HepG2 (cell line): ENCODE results near the gene NOTO. TPM values are rescaled to one million over a fixed set of nuclear protein-coding genes. Genes with fewer than 3 reads are reported as not detected.

Source experiments
- CEBPB ChIP-seq: IDR thresholded peaks from 2 replicates; pipeline ENCODE4 v1.6.1; 2011; ENCODE audit warnings: low read depth, low read length, improper control_type of control experiment, borderline replicate concordance
- CREM ChIP-seq, 2 experiments: sonication (generic) in 1 of 2; formaldehyde crosslinking in 1 of 2; IDR thresholded peaks; 2 replicates each; pipeline versions ENCODE4 v1.4.0 to v1.6.1; 2016 to 2020; ENCODE audit warnings: antibody characterized with exemption in 1 of 2, mild to moderate bottlenecking in 1 of 2, missing genetic modification reagents in 1 of 2
- DMAP1 ChIP-seq: IDR thresholded peaks from 2 replicates; pipeline ENCODE4 v1.6.1; 2016
- JDP2 ChIP-seq: sonication (generic); formaldehyde crosslinking; IDR thresholded peaks from 2 replicates; pipeline ENCODE4 v1.8.1; 2022; ENCODE audit warnings: missing genetic modification reagents, borderline replicate concordance
- KDM1A ChIP-seq: IDR thresholded peaks from 2 replicates; pipeline ENCODE4 v1.6.1; 2016; ENCODE audit warnings: missing compliant biosample characterization
- NFRKB ChIP-seq: fragments of 450-650 bp; IDR thresholded peaks from 2 replicates; pipeline ENCODE4 v1.6.1; 2017
- RXRA ChIP-seq: sonication (generic); formaldehyde crosslinking; IDR thresholded peaks from 2 replicates; pipeline ENCODE4 v1.5.1; 2020; ENCODE audit warnings: missing genetic modification reagents
- SATB2 ChIP-seq: sonication (generic); formaldehyde crosslinking; IDR thresholded peaks from 2 replicates; pipeline ENCODE4 v1.5.0; 2020; ENCODE audit warnings: missing genetic modification reagents
- SMC3 ChIP-seq: IDR thresholded peaks from 2 replicates; pipeline ENCODE4 v1.6.1; 2011; ENCODE audit warnings: low read length, improper control_type of control experiment
- ZC3H13 ChIP-seq: sonication (generic); formaldehyde crosslinking; IDR thresholded peaks from 2 replicates; pipeline ENCODE4 v1.8.1; 2023; ENCODE audit warnings: mild to moderate bottlenecking, missing genetic modification reagents, moderate library complexity
- ZNF558 ChIP-seq: sonication (generic); formaldehyde crosslinking; IDR thresholded peaks from 2 replicates; pipeline ENCODE4 v1.9.0; 2022; ENCODE audit warnings: mild to moderate bottlenecking, missing genetic modification reagents, borderline replicate concordance
- ZNF713 ChIP-seq: sonication (generic); formaldehyde crosslinking; IDR thresholded peaks from 2 replicates; pipeline ENCODE4 v1.4.0; 2020; ENCODE audit warnings: mild to moderate bottlenecking, missing genetic modification reagents
- polyA plus RNA-seq, 8 experiments: library from polyadenylated mRNA; depleted of rRNA in 3 of 8; stranded (reverse) in 7 of 8; unstranded in 1 of 8; fragments of >200 nt; fragmentation: Illumina TruSeq in 4 of 8; extraction: Trizol in 4 of 8; gene quantifications; 2 replicates each; pipeline versions ENCODE4 v1.2.1 to v1.2.3, GENCODE V29; 2011 to 2016; ENCODE audit warnings: low read depth in 4 of 8, missing spikeins in 1 of 8, mixed read lengths in 1 of 8; ENCODE audit not compliant: insufficient read depth in 1 of 8
- total RNA-seq, 5 experiments: library from RNA; depleted of rRNA; stranded (reverse); fragments of >200 nt; fragmentation: Illumina TruSeq; extraction: Trizol; gene quantifications; 2 replicates each; pipeline ENCODE4 v1.2.3, GENCODE V29; 2016; ENCODE audit warnings: low read depth in 1 of 5
- TF ChIP-seq, protein P1 (sequence below): sonication (generic); formaldehyde crosslinking; IDR thresholded peaks from 2 replicates; pipeline ENCODE4 v1.5.1; 2020; ENCODE audit warnings: mild to moderate bottlenecking, missing genetic modification reagents, borderline replicate concordance
- TF ChIP-seq, protein P2 (sequence below): sonication (generic); formaldehyde crosslinking; IDR thresholded peaks from 2 replicates; pipeline ENCODE4 v1.5.0; 2020; ENCODE audit warnings: mild to moderate bottlenecking, missing genetic modification reagents, borderline replicate concordance
- TF ChIP-seq, protein P3 (sequence below): sonication (generic); formaldehyde crosslinking; IDR thresholded peaks from 2 replicates; pipeline ENCODE4 v1.9.0; 2021; ENCODE audit warnings: mild to moderate bottlenecking, missing genetic modification reagents

NOTO gene
- total and polyA plus RNA-seq, 2 of the 13 experiments (the other 11 are each of a cell fraction or from before 2014, with no cell fraction given), result not detected

DNA sequence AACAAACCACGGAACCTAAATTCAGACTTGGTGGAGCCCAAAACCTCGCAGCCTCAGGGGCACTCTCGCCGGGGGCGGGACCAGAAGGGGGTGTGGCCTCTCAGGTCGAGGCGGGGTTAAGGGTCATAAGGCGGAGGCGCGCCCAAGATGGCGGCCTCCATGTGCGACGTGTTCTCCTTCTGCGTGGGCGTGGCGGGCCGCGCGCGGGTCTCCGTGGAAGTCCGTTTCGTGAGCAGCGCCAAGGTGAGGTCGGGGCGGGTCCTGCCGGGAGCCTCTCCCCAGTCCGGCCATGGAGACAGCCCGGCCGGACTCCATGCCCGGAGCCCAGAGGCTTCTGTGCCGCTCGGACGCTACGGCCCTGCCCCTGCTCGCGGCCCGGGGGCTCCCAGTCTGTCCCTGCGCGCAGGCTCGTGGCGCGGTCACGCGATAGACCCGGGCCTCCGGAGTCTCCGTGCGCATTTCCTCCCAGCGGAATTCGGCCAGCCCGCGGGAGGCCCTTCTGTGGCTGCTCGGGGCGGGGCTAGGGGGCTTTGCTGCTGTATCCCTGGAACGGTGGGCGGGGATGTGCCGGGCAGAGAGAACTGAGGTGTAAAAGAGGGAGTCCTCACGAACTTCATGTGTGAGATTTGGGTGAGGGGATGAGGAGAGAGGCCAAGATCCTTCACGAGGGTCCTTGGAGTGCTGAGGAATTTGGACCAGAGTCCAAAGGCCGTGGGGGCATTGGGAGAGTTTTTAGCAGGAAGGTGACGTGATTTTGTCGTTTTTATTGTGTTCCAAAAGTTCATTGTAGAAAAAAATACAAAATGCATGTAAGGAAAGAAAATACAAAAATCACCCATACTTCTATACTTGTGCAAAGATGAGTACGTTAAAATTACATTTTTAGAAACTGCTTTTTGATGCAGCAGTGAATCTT lies 12.0 kb downstream of the NOTO start, which contains the start of gene SMYD5 (continued):
- TF ChIP-seq, protein P1, sequence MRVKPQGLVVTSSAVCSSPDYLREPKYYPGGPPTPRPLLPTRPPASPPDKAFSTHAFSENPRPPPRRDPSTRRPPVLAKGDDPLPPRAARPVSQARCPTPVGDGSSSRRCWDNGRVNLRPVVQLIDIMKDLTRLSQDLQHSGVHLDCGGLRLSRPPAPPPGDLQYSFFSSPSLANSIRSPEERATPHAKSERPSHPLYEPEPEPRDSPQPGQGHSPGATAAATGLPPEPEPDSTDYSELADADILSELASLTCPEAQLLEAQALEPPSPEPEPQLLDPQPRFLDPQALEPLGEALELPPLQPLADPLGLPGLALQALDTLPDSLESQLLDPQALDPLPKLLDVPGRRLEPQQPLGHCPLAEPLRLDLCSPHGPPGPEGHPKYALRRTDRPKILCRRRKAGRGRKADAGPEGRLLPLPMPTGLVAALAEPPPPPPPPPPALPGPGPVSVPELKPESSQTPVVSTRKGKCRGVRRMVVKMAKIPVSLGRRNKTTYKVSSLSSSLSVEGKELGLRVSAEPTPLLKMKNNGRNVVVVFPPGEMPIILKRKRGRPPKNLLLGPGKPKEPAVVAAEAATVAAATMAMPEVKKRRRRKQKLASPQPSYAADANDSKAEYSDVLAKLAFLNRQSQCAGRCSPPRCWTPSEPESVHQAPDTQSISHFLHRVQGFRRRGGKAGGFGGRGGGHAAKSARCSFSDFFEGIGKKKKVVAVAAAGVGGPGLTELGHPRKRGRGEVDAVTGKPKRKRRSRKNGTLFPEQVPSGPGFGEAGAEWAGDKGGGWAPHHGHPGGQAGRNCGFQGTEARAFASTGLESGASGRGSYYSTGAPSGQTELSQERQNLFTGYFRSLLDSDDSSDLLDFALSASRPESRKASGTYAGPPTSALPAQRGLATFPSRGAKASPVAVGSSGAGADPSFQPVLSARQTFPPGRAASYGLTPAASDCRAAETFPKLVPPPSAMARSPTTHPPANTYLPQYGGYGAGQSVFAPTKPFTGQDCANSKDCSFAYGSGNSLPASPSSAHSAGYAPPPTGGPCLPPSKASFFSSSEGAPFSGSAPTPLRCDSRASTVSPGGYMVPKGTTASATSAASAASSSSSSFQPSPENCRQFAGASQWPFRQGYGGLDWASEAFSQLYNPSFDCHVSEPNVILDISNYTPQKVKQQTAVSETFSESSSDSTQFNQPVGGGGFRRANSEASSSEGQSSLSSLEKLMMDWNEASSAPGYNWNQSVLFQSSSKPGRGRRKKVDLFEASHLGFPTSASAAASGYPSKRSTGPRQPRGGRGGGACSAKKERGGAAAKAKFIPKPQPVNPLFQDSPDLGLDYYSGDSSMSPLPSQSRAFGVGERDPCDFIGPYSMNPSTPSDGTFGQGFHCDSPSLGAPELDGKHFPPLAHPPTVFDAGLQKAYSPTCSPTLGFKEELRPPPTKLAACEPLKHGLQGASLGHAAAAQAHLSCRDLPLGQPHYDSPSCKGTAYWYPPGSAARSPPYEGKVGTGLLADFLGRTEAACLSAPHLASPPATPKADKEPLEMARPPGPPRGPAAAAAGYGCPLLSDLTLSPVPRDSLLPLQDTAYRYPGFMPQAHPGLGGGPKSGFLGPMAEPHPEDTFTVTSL (CRISPR knock-in tag), result peak; percentile 56; the same call in 1 of the 2 replicates
- TF ChIP-seq ZNF558 (CRISPR knock-in tag) (peak; percentile 86), CREM (IDR thresholded peaks at IDR 0.05) (no peak), CREM (CRISPR knock-in tag; IDR thresholded peaks at IDR 0.05) (no peak), DMAP1 (CRISPR knock-in tag) (peak; percentile 99), JDP2 (CRISPR knock-in tag) (no peak), SMC3 (no peak), NFRKB (no peak), ZNF713 (CRISPR knock-in tag) (peak; percentile 85; the same call in 1 of the 2 replicates), KDM1A (CRISPR knock-in tag) (no peak), RXRA (CRISPR knock-in tag) (peak; percentile 82), ZC3H13 (peak; percentile 57; the same call in 1 of the 2 replicates), CEBPB (no peak), SATB2 (CRISPR knock-in tag) (peak; percentile 33; the same call in 1 of the 2 replicates)
- TF ChIP-seq, protein P2, sequence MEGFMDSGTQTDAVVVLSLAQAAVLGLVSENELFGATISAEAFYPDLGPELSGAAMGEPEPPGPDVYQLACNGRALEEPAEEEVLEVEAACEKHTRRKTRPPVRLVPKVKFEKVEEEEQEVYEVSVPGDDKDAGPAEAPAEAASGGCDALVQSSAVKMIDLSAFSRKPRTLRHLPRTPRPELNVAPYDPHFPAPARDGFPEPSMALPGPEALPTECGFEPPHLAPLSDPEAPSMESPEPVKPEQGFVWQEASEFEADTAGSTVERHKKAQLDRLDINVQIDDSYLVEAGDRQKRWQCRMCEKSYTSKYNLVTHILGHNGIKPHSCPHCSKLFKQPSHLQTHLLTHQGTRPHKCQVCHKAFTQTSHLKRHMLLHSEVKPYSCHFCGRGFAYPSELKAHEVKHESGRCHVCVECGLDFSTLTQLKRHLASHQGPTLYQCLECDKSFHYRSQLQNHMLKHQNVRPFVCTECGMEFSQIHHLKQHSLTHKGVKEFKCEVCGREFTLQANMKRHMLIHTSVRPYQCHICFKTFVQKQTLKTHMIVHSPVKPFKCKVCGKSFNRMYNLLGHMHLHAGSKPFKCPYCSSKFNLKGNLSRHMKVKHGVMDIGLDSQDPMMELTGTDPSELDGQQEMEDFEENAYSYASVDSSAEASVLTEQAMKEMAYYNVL (CRISPR knock-in tag), result peak; percentile 33
- TF ChIP-seq, protein P3, sequence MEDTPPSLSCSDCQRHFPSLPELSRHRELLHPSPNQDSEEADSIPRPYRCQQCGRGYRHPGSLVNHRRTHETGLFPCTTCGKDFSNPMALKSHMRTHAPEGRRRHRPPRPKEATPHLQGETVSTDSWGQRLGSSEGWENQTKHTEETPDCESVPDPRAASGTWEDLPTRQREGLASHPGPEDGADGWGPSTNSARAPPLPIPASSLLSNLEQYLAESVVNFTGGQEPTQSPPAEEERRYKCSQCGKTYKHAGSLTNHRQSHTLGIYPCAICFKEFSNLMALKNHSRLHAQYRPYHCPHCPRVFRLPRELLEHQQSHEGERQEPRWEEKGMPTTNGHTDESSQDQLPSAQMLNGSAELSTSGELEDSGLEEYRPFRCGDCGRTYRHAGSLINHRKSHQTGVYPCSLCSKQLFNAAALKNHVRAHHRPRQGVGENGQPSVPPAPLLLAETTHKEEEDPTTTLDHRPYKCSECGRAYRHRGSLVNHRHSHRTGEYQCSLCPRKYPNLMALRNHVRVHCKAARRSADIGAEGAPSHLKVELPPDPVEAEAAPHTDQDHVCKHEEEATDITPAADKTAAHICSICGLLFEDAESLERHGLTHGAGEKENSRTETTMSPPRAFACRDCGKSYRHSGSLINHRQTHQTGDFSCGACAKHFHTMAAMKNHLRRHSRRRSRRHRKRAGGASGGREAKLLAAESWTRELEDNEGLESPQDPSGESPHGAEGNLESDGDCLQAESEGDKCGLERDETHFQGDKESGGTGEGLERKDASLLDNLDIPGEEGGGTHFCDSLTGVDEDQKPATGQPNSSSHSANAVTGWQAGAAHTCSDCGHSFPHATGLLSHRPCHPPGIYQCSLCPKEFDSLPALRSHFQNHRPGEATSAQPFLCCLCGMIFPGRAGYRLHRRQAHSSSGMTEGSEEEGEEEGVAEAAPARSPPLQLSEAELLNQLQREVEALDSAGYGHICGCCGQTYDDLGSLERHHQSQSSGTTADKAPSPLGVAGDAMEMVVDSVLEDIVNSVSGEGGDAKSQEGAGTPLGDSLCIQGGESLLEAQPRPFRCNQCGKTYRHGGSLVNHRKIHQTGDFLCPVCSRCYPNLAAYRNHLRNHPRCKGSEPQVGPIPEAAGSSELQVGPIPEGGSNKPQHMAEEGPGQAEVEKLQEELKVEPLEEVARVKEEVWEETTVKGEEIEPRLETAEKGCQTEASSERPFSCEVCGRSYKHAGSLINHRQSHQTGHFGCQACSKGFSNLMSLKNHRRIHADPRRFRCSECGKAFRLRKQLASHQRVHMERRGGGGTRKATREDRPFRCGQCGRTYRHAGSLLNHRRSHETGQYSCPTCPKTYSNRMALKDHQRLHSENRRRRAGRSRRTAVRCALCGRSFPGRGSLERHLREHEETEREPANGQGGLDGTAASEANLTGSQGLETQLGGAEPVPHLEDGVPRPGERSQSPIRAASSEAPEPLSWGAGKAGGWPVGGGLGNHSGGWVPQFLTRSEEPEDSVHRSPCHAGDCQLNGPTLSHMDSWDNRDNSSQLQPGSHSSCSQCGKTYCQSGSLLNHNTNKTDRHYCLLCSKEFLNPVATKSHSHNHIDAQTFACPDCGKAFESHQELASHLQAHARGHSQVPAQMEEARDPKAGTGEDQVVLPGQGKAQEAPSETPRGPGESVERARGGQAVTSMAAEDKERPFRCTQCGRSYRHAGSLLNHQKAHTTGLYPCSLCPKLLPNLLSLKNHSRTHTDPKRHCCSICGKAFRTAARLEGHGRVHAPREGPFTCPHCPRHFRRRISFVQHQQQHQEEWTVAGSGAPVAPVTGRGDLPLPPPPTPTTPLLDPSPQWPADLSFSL (CRISPR knock-in tag), result peak; percentile 41; the same call in 1 of the 2 replicates
